Endothelial cell of umbilical vein (primary cell): ENCODE data around the gene KCP. TPM values are rescaled to one million over a fixed set of nuclear protein-coding genes. Genes with fewer than 3 reads are reported as not detected.

Source experiments
- BruUV-seq: library from RNA; stranded (reverse); fragments of 400-500 nt; replicated peaks from 2 replicates; lab custom pipeline; 2021; lab: Mats Ljungman, UMichigan
- CTCF ChIA-PET: fragments of 300-600, 350-600 bp; sonication (Branson Sonifier 250); formaldehyde crosslinking; loops from one replicate; lab custom pipeline; 2021; ENCODE audit warnings: antibody characterized with exemption, inconsistent platforms; lab: Charles Lee
- POLR2A ChIA-PET: fragments of 300-600, 350-600 bp; sonication (Branson Sonifier 250); formaldehyde crosslinking; loops from one replicate; lab custom pipeline; 2021; ENCODE audit warnings: antibody characterized with exemption, inconsistent platforms; lab: Charles Lee
- DNase-seq: peaks from one replicate; pipeline ENCODE4 v3.0.0-alpha.2; 2011; ENCODE audit warnings: low read depth, low spot score
- FAIRE-seq: peaks from 2 replicates; lab custom pipeline; 2011; peaks lifted over from hg19 to GRCh38; lab: Jason Lieb, UNC
- H2AFZ ChIP-seq: 2 replicates; pipeline ENCODE4 v1.6.0; 2012; ENCODE audit warnings: low read depth, low read length, control low read depth, inconsistent platforms
- H3K27ac ChIP-seq: 2 replicates; pipeline ENCODE4 v1.5.1; 2011; ENCODE audit warnings: low read depth, mild to moderate bottlenecking, control low read depth, low read length, moderate library complexity; ENCODE audit not compliant: insufficient read depth
- H3K27me3 ChIP-seq, 2 experiments: 2 replicates each; pipeline versions ENCODE4 v1.6.0 to v1.6.1; 2011; ENCODE audit warnings: low read length in 2 of 2, mixed read lengths in 1 of 2; ENCODE audit not compliant: control insufficient read depth in 2 of 2, insufficient read depth in 2 of 2
- H3K36me3 ChIP-seq, 2 experiments: 2 replicates in 1 of 2; 3 replicates in 1 of 2; pipeline ENCODE4 v1.5.1; 2011; ENCODE audit warnings: low read length in 2 of 2, mild to moderate bottlenecking in 1 of 2, moderate library complexity in 1 of 2; ENCODE audit not compliant: control insufficient read depth in 2 of 2, insufficient read depth in 2 of 2; ENCODE audit errors: extremely low read depth in 1 of 2
- H3K4me1 ChIP-seq: 3 replicates; pipeline ENCODE4 v1.5.1; 2011; ENCODE audit warnings: mild to moderate bottlenecking, low read length; ENCODE audit not compliant: control insufficient read depth, insufficient read depth; ENCODE audit errors: extremely low read depth
- H3K4me2 ChIP-seq: 2 replicates; pipeline ENCODE4 v1.6.1; 2011; ENCODE audit warnings: low read length, control low read depth, mixed read lengths; ENCODE audit not compliant: insufficient read depth
- H3K4me3 ChIP-seq, 3 experiments: fragments of 200-600 bp in 1 of 3; sonication (generic), shearing (Covaris generic) in 1 of 3; replicated peaks in 1 of 3; 2 replicates each; pipeline ENCODE4 v1.5.1; 2011 to 2016; ENCODE audit warnings: control low read depth in 3 of 3, low read length in 3 of 3, mild to moderate bottlenecking in 2 of 3, inconsistent platforms in 1 of 3, low read depth in 1 of 3, moderate library complexity in 1 of 3; ENCODE audit not compliant: insufficient read depth in 1 of 3
- H3K79me2 ChIP-seq: 2 replicates; pipeline ENCODE4 v1.6.0; 2012; ENCODE audit warnings: low read length, inconsistent platforms; ENCODE audit not compliant: control insufficient read depth, insufficient read depth
- H3K9ac ChIP-seq: replicated peaks from 2 replicates; pipeline ENCODE3; 2011; ENCODE audit warnings: low read length, control low read depth; ENCODE audit not compliant: insufficient read depth; ENCODE audit errors: extremely low read depth
- H3K9me1 ChIP-seq: replicated peaks from 3 replicates; pipeline ENCODE4 v1.6.0; 2011; ENCODE audit warnings: mild to moderate bottlenecking, low read length; ENCODE audit not compliant: control insufficient read depth, insufficient read depth; ENCODE audit errors: extremely low read depth
- H3K9me3 ChIP-seq: replicated peaks from 2 replicates; pipeline ENCODE4 v1.5.1; 2012; ENCODE audit warnings: low read length, inconsistent platforms; ENCODE audit not compliant: control insufficient read depth, insufficient read depth
- H4K20me1 ChIP-seq: replicated peaks from 2 replicates; pipeline ENCODE3; 2011; ENCODE audit warnings: mild to moderate bottlenecking, low read length; ENCODE audit not compliant: control insufficient read depth, insufficient read depth; ENCODE audit errors: extremely low read depth
- EZH2 ChIP-seq: IDR thresholded peaks from 2 replicates; pipeline ENCODE4 v1.6.1; 2012; ENCODE audit warnings: borderline replicate concordance, low read depth, mild to moderate bottlenecking, moderate library complexity, low read length, inconsistent platforms; ENCODE audit not compliant: severe bottlenecking
- FOS ChIP-seq: IDR thresholded peaks from 2 replicates; pipeline ENCODE4 v1.6.1; 2011; ENCODE audit warnings: mild to moderate bottlenecking, low read length, moderate library complexity, borderline replicate concordance; ENCODE audit not compliant: insufficient read depth
- GATA2 ChIP-seq: IDR thresholded peaks from 2 replicates; pipeline ENCODE4 v1.7.0; 2011; ENCODE audit warnings: low read depth, mild to moderate bottlenecking, moderate library complexity, mixed read lengths, low read length; ENCODE audit not compliant: insufficient read length, insufficient read depth
- JUN ChIP-seq: IDR thresholded peaks from 2 replicates; pipeline ENCODE4 v1.6.1; 2011; ENCODE audit warnings: borderline replicate concordance, low read depth; ENCODE audit not compliant: insufficient read length, insufficient read depth
- MYC ChIP-seq: IDR thresholded peaks from one replicate; pipeline ENCODE4 v1.6.1; 2011; ENCODE audit warnings: mild to moderate bottlenecking, low read depth, low read length
- POLR2A ChIP-seq: IDR thresholded peaks from 2 replicates; pipeline ENCODE4 v1.6.1; 2012; ENCODE audit warnings: low read depth, mild to moderate bottlenecking, control low read depth, low read length
- POLR2AphosphoS5 ChIP-seq: IDR thresholded peaks from 2 replicates; pipeline ENCODE4 v1.6.1; 2012; ENCODE audit warnings: low read depth, mild to moderate bottlenecking, control low read depth, low read length, moderate library complexity; ENCODE audit not compliant: insufficient read depth
- dilution Hi-C: fragments of 300-500 bp; cut with MboI; formaldehyde crosslinking; loops from one replicate; pipeline ENCODE4 v1.15.0; 2019; ENCODE audit warnings: low sequenced_read_pairs; ENCODE audit not compliant: extremely low pct_ligation_motif_present
- intact Hi-C: fragments of 100-400 bp; cut with micrococcal nuclease; formaldehyde crosslinking; loops from one replicate; pipeline ENCODE4 v1.10.0; 2022
- polyA plus RNA-seq, 4 experiments: library from polyadenylated mRNA; depleted of rRNA in 3 of 4; stranded (reverse) in 3 of 4; unstranded in 1 of 4; fragments of >200 nt; gene quantifications; 2 replicates each; pipeline versions ENCODE4 v1.2.1 to v1.2.3, GENCODE V29; 2011 to 2012; ENCODE audit warnings: missing spikeins in 1 of 4
- total RNA-seq: library from RNA; stranded (reverse); gene quantifications from 2 replicates; pipeline ENCODE4 v1.2.3, GENCODE V29; 2021
- TF ChIP-seq, protein P1 (sequence below), 2 donors: IDR thresholded peaks; 1 replicate in 1 of 2; 2 replicates in 1 of 2; pipeline ENCODE4 v1.5.1; 2011; ENCODE audit warnings: low read length in 2 of 2, mild to moderate bottlenecking in 2 of 2, moderate library complexity in 2 of 2, control low read depth in 1 of 2, inconsistent platforms in 1 of 2, low read depth in 1 of 2; ENCODE audit not compliant: insufficient read depth in 1 of 2; ENCODE audit errors: extremely low read depth in 1 of 2
- TF ChIP-seq, protein P2 (sequence below): IDR thresholded peaks from 2 replicates; pipeline ENCODE4 v1.6.1; 2011; ENCODE audit not compliant: insufficient read depth, insufficient read length

KCP gene
- total and polyA plus RNA-seq, 2 donors (not counting 3 experiments of a cell fraction or from before 2014, with no cell fraction given): not detected

DNA sequence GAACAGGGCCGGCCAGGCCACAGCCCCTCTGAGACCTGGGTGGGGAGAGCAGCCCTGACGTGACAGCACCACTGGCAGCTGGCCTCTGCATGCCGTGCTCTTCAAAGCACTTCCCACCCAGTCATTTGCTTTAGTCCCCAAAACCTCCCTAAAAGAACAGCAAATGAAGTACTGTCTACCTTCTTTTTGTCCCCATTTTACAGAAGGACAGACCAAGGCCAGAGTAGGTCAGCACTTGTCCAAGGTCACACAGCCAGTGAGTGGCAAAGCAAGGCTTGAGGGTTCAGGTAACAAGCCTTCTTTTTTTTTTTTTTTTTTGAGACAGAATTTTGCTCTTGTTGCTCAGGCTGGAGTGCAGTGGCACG is 32.8 kb downstream of the KCP start:
- dilution Hi-C loops: no loop called here
- ChIA-PET CTCF (interaction anchor here (1.9 kb wide), 1 partner anchor 10 kb away, joined by 6 read pairs; no protein-coding TSS in a partner anchor), POLR2A (no interaction called here)
- no peak overlapping the region for H3K27ac ChIP-seq
- DNase-seq (no peak), FAIRE-seq (no peak)
- intact Hi-C loops: no loop called here
- BruUV-seq: no TSS peak
- no peaks in the 10 kb centered on the region for H4K20me1 ChIP-seq
- no peak overlapping the region for H3K4me3 ChIP-seq
- no peaks in the 10 kb centered on the region for H3K79me2 ChIP-seq
- H3K27me3 ChIP-seq: peaks cover 0 to 2% of the 10 kb centered on the region in 2 experiments
- H3K9me1 ChIP-seq: no peaks in the 10 kb centered on the region
- TF ChIP-seq FOS (no peak), JUN (no peak), POLR2AphosphoS5 (no peak), POLR2A (no peak), MYC (no peak), GATA2 (no peak), EZH2 (no peak)
- TF ChIP-seq, protein P1, sequence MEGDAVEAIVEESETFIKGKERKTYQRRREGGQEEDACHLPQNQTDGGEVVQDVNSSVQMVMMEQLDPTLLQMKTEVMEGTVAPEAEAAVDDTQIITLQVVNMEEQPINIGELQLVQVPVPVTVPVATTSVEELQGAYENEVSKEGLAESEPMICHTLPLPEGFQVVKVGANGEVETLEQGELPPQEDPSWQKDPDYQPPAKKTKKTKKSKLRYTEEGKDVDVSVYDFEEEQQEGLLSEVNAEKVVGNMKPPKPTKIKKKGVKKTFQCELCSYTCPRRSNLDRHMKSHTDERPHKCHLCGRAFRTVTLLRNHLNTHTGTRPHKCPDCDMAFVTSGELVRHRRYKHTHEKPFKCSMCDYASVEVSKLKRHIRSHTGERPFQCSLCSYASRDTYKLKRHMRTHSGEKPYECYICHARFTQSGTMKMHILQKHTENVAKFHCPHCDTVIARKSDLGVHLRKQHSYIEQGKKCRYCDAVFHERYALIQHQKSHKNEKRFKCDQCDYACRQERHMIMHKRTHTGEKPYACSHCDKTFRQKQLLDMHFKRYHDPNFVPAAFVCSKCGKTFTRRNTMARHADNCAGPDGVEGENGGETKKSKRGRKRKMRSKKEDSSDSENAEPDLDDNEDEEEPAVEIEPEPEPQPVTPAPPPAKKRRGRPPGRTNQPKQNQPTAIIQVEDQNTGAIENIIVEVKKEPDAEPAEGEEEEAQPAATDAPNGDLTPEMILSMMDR (IDR thresholded peaks at IDR 0.05; ENCODE audit: extremely low read depth in 1 of 2, insufficient read depth in 1 of 2, low read depth in 1 of 2, low read length in 2 of 2): no peak
- TF ChIP-seq, protein P2, sequence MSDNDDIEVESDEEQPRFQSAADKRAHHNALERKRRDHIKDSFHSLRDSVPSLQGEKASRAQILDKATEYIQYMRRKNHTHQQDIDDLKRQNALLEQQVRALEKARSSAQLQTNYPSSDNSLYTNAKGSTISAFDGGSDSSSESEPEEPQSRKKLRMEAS: no peak
- H3K4me2 ChIP-seq: no peak overlapping the region
- no peaks in the 10 kb centered on the region for H3K36me3 ChIP-seq
- H2AFZ ChIP-seq: no peak overlapping the region
- no peak overlapping the region for H3K9ac ChIP-seq
- no peaks in the 10 kb centered on the region for H3K9me3 ChIP-seq
- no peaks in the 10 kb centered on the region for H3K4me1 ChIP-seq
